ENCODE data around the gene MPHOSPH9.

MPHOSPH9 gene

GRCh38 chr12:123120452-123121166, 112.3 kb downstream of the MPHOSPH9 start:
- DNase-seq: peak; percentile 37

GRCh38 chr12:123119808-123120207, 113.1 kb downstream of the MPHOSPH9 start:
- peak; percentile 60 for DNase-seq

- DNase-seq: no peak
These were observed 114.4 kb downstream of the MPHOSPH9 start for GRCh38 chr12:123118497-123118896.

- DNase-seq: no peak
These were observed 117.4 kb downstream of the MPHOSPH9 start for GRCh38 chr12:123115409-123116121.

GRCh38 chr12:123114304-123115083, 118.4 kb downstream of the MPHOSPH9 start:
- no peak for DNase-seq

- no peak for DNase-seq
These were observed 119.9 kb downstream of the MPHOSPH9 start for GRCh38 chr12:123113026-123113425.

- DNase-seq: peak; percentile 42
These were observed 121.3 kb downstream of the MPHOSPH9 start for GRCh38 chr12:123111498-123112165.

- DNase-seq: no peak
These were observed 123.6 kb downstream of the MPHOSPH9 start for GRCh38 chr12:123109319-123109772.

GRCh38 chr12:123108682-123109066, 124.3 kb downstream of the MPHOSPH9 start:
- no peak for DNase-seq

- no peak for DNase-seq
These were observed 124.8 kb downstream of the MPHOSPH9 start for GRCh38 chr12:123107926-123108681.

- DNase-seq: peak; percentile 70
These were observed 126.1 kb downstream of the MPHOSPH9 start for GRCh38 chr12:123106640-123107359.

- no peak for DNase-seq
These were observed 127.6 kb downstream of the MPHOSPH9 start for GRCh38 chr12:123105211-123105826.

GRCh38 chr12:123104809-123105208, 128.1 kb downstream of the MPHOSPH9 start:
- DNase-seq: no peak
